IMR-90 (cell line): Measurements from ENCODE around the gene JPH3. TPM values are rescaled to one million over a fixed set of nuclear protein-coding genes. Genes with fewer than 3 reads are reported as not detected.

Experiments used
- ATAC-seq: fragments of 200-7000 bp; cut with Tn5 transposase; 2 replicates; pipeline ENCODE4 v1.9.1; 2020; ENCODE audit warnings: low read depth, mild to moderate bottlenecking, moderate library complexity
- BruUV-seq: library from RNA; stranded (reverse); fragments of 400-500 nt; replicated peaks from 2 replicates; lab custom pipeline; 2021; lab: Mats Ljungman, UMichigan
- CTCF ChIA-PET: fragments of 300-600 bp; formaldehyde crosslinking; extraction: SDS; loops from one replicate; lab custom pipeline; 2021; ENCODE audit warnings: antibody characterized with exemption; lab: Yijun Ruan, JAX
- POLR2A ChIA-PET: fragments of 300-600 bp; sonication (Branson Sonifier 250); formaldehyde crosslinking; loops from one replicate; lab custom pipeline; 2022; ENCODE audit warnings: antibody characterized with exemption; ENCODE audit not compliant: unreplicated experiment; lab: Charles Lee
- DNase-seq: peaks from one replicate; pipeline ENCODE4 v3.0.0; 2013
- H2AFZ ChIP-seq: replicated peaks from 2 replicates; pipeline ENCODE3; 2013; ENCODE audit warnings: low read length, mild to moderate bottlenecking; ENCODE audit not compliant: poor library complexity
- H2AK5ac ChIP-seq: 2 replicates; pipeline ENCODE4 v1.6.1; 2013; ENCODE audit warnings: low read depth, low read length, inconsistent platforms
- H2AK9ac ChIP-seq: replicated peaks from 2 replicates; pipeline ENCODE3; 2013; ENCODE audit warnings: mild to moderate bottlenecking, low read depth, low read length, moderate library complexity; ENCODE audit not compliant: poor library complexity
- H2BK120ac ChIP-seq: 2 replicates; pipeline ENCODE4 v1.6.1; 2013; ENCODE audit warnings: low read depth, low read length, inconsistent platforms
- H2BK15ac ChIP-seq: 3 replicates; pipeline ENCODE4 v1.6.1; 2013; ENCODE audit warnings: low read depth, low read length, inconsistent platforms
- H2BK20ac ChIP-seq: 2 replicates; pipeline ENCODE4 v1.6.1; 2013; ENCODE audit warnings: low read depth, mild to moderate bottlenecking, inconsistent platforms, low read length, moderate library complexity
- H2BK5ac ChIP-seq: 2 replicates; pipeline ENCODE4 v1.6.1; 2013; ENCODE audit warnings: mild to moderate bottlenecking, low read depth, low read length, inconsistent platforms; ENCODE audit not compliant: poor library complexity, severe bottlenecking
- H3K14ac ChIP-seq: replicated peaks from 2 replicates; pipeline ENCODE4 v1.6.1; 2013; ENCODE audit warnings: low read depth, low read length, inconsistent platforms
- H3K18ac ChIP-seq: 2 replicates; pipeline ENCODE4 v1.6.1; 2013; ENCODE audit warnings: low read depth, low read length, control low read depth
- H3K23ac ChIP-seq: 2 replicates; pipeline ENCODE4 v1.6.1; 2013; ENCODE audit warnings: low read depth, low read length, inconsistent platforms
- H3K27ac ChIP-seq: 2 replicates; pipeline ENCODE4 v1.5.1; 2013; ENCODE audit warnings: mild to moderate bottlenecking, control low read depth, low read length; ENCODE audit not compliant: insufficient read depth
- H3K27me3 ChIP-seq: 2 replicates; pipeline ENCODE4 v1.6.1; 2013; ENCODE audit warnings: low read length; ENCODE audit not compliant: control insufficient read depth, insufficient read depth
- H3K36me3 ChIP-seq: 2 replicates; pipeline ENCODE4 v1.6.1; 2013; ENCODE audit warnings: low read length, mixed read lengths; ENCODE audit not compliant: control insufficient read depth, insufficient read depth
- H3K4ac ChIP-seq: 2 replicates; pipeline ENCODE4 v1.6.1; 2013; ENCODE audit warnings: low read depth, low read length, inconsistent platforms
- H3K4me1 ChIP-seq: 2 replicates; pipeline ENCODE4 v1.6.1; 2013; ENCODE audit warnings: low read length, mixed read lengths; ENCODE audit not compliant: control insufficient read depth, insufficient read depth
- H3K4me2 ChIP-seq: 2 replicates; pipeline ENCODE4 v1.6.1; 2013; ENCODE audit warnings: low read depth, mild to moderate bottlenecking, control low read depth, low read length, moderate library complexity
- H3K4me3 ChIP-seq: 2 replicates; pipeline ENCODE4 v1.5.1; 2013; ENCODE audit warnings: low read depth, mild to moderate bottlenecking, control low read depth, low read length, moderate library complexity; ENCODE audit not compliant: insufficient read depth
- H3K56ac ChIP-seq: 2 replicates; pipeline ENCODE4 v1.6.1; 2013; ENCODE audit warnings: low read length, inconsistent platforms; ENCODE audit not compliant: insufficient read depth; ENCODE audit errors: extremely low read depth
- H3K79me1 ChIP-seq, 2 experiments: 2 replicates each; pipeline ENCODE4 v1.6.1; 2013; ENCODE audit warnings: low read length in 2 of 2, inconsistent platforms in 1 of 2, low read depth in 1 of 2
- H3K9ac ChIP-seq: 2 replicates; pipeline ENCODE4 v1.6.1; 2013; ENCODE audit warnings: low read depth, low read length, control low read depth
- H3K9me1 ChIP-seq: 2 replicates; pipeline ENCODE4 v1.6.1; 2013; ENCODE audit warnings: low read length, inconsistent platforms; ENCODE audit not compliant: insufficient read depth
- H3K9me3 ChIP-seq: 2 replicates; pipeline ENCODE4 v1.6.1; 2013; ENCODE audit warnings: low read length; ENCODE audit not compliant: control insufficient read depth, insufficient read depth
- H4K20me1 ChIP-seq: 2 replicates; pipeline ENCODE4 v1.6.1; 2013; ENCODE audit warnings: low read length, inconsistent platforms; ENCODE audit not compliant: insufficient read depth
- H4K5ac ChIP-seq: 2 replicates; pipeline ENCODE4 v1.6.1; 2013; ENCODE audit warnings: mild to moderate bottlenecking, low read depth, low read length, control low read depth
- H4K8ac ChIP-seq, 2 experiments: 2 replicates each; pipeline ENCODE4 v1.6.1; 2013; ENCODE audit warnings: low read depth in 2 of 2, low read length in 2 of 2, control low read depth in 1 of 2, inconsistent platforms in 1 of 2
- H4K91ac ChIP-seq: 2 replicates; pipeline ENCODE4 v1.6.1; 2013; ENCODE audit warnings: low read depth, low read length, inconsistent platforms; ENCODE audit not compliant: insufficient read depth
- CHD1 ChIP-seq: IDR thresholded peaks from 2 replicates; pipeline ENCODE4 v1.6.1; 2012; ENCODE audit warnings: low read depth, low read length, improper control_type of control experiment
- FOS ChIP-seq: fragments of 150-350 bp; IDR thresholded peaks from 2 replicates; pipeline ENCODE4 v1.6.1; 2016; ENCODE audit warnings: low read depth, low read length
- MAFK ChIP-seq: IDR thresholded peaks from 2 replicates; pipeline ENCODE4 v1.6.1; 2012; ENCODE audit warnings: low read depth, low read length, improper control_type of control experiment
- MAZ ChIP-seq: IDR thresholded peaks from 2 replicates; pipeline ENCODE4 v1.6.1; 2012; ENCODE audit warnings: low read depth, mild to moderate bottlenecking, low read length, improper control_type of control experiment, moderate library complexity, borderline replicate concordance
- MXI1 ChIP-seq: IDR thresholded peaks from 2 replicates; pipeline ENCODE4 v1.6.1; 2012; ENCODE audit warnings: low read depth, mild to moderate bottlenecking, low read length, moderate library complexity, borderline replicate concordance
- POLR2A ChIP-seq: IDR thresholded peaks from 2 replicates; pipeline ENCODE4 v1.6.1; 2012; ENCODE audit warnings: mild to moderate bottlenecking, low read depth, low read length
- RAD21 ChIP-seq: IDR thresholded peaks from 2 replicates; pipeline ENCODE4 v1.6.1; 2012; ENCODE audit warnings: low read length, improper control_type of control experiment
- WGBS, 2 experiments: methylation state at CpG; one replicate each; pipeline versions ENCODE4 v1.1.5 to v1.1.7; 2013; ENCODE audit warnings: missing lambda C conversion rate in 2 of 2; ENCODE audit not compliant: insufficient read length in 1 of 2; ENCODE audit errors: extremely low coverage in 2 of 2; 5-methylcytosine and 5-hydroxymethylcytosine counted together
- dilution Hi-C: fragments of 300-500 bp; cut with HindIII; formaldehyde crosslinking; loops from one replicate; pipeline ENCODE4 v1.14.3; 2018; ENCODE audit warnings: low sequenced_read_pairs; ENCODE audit not compliant: unreplicated experiment
- in situ Hi-C: fragments of 300-500 bp; cut with MboI; formaldehyde crosslinking; loops from 3 replicates; pipeline ENCODE4 v1.14.3; 2019; ENCODE audit warnings: low sequenced_read_pairs, inconsistent platforms, mixed read lengths
- intact Hi-C: fragments of 100-400 bp; cut with micrococcal nuclease; formaldehyde crosslinking; loops from 2 replicates; pipeline ENCODE4 v1.10.0; 2022
- polyA plus RNA-seq, 3 experiments: library from polyadenylated mRNA; depleted of rRNA; stranded (reverse); fragments of >200 nt; gene quantifications; 2 replicates each; pipeline ENCODE4 v1.2.3, GENCODE V29; 2012; ENCODE audit warnings: low replicate concordance in 1 of 3
- total RNA-seq: library from RNA; depleted of rRNA; stranded (reverse); fragments of >200 nt; gene quantifications from 2 replicates; pipeline ENCODE4 v1.2.3, GENCODE V29; 2012
- TF ChIP-seq, protein P1 (sequence below): conservative IDR thresholded peaks from 2 replicates; pipeline ENCODE4 v1.5.1; 2012; ENCODE audit warnings: mild to moderate bottlenecking, low read depth, low read length, improper control_type of control experiment

The JPH3 gene
- total and polyA plus RNA-seq, 2 of the 4 experiments (the other 2 are of a cell fraction), result 0.03 TPM; not detected in 1

DNA sequence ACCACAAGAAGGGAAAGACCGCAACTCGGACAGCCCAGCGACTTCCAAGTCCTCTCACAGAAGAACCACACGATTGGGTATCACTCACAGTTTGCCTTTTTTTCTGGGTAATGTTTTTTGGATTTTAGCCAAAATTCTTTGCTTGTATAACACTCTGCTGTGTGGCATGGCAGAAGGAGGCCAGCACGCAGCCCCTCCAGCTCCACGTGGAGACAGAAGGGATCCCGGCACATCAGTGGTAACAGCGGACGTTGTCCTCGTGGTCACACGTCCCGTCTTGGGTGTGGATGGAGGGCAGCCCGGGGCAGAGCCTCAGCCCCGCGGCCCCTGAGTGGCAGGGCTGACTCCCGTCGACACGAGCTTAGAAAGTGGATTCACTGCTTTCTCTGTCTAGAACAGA, 94.4 kb downstream of the JPH3 start:
- Histone ChIP-seq H2BK15ac (no peak overlapping the region), H3K56ac (no peak overlapping the region), H3K4ac (no peak overlapping the region), H2BK120ac (no peak overlapping the region), H4K20me1 (peaks cover 3% of the 10 kb centered on the region), H3K9me3 (no peaks in the 10 kb centered on the region), H3K4me1 (no peaks in the 10 kb centered on the region), H3K4me2 (no peak overlapping the region), H2AK9ac (no peak overlapping the region), H2BK5ac (no peak overlapping the region), H3K27ac (no peak overlapping the region), H3K9me1 (no peaks in the 10 kb centered on the region), H3K4me3 (no peak overlapping the region), H2AFZ (no peak overlapping the region), H4K5ac (no peak overlapping the region), H3K79me1 (no peaks in the 10 kb centered on the region), H2BK20ac (no peak overlapping the region), H3K18ac (no peak overlapping the region), H3K36me3 (peaks cover 8% of the 10 kb centered on the region; the same call in 1 of the 2 replicates), H2AK5ac (no peak overlapping the region), H4K91ac (no peak overlapping the region), H3K27me3 (no peaks in the 10 kb centered on the region), H4K8ac (no peak overlapping the region), H3K14ac (no peak overlapping the region), H3K9ac (no peak overlapping the region), H3K23ac (no peak overlapping the region)
- POLR2A ChIA-PET, result no interaction called here
- in situ Hi-C loops (no loop called here), dilution Hi-C loops (no loop called here), intact Hi-C loops (no loop called here)
- TF ChIP-seq MAFK (no peak), RAD21 (no peak), CHD1 (no peak), MXI1 (no peak), POLR2A (no peak), FOS (no peak), MAZ (no peak)
- TF ChIP-seq, protein P1, sequence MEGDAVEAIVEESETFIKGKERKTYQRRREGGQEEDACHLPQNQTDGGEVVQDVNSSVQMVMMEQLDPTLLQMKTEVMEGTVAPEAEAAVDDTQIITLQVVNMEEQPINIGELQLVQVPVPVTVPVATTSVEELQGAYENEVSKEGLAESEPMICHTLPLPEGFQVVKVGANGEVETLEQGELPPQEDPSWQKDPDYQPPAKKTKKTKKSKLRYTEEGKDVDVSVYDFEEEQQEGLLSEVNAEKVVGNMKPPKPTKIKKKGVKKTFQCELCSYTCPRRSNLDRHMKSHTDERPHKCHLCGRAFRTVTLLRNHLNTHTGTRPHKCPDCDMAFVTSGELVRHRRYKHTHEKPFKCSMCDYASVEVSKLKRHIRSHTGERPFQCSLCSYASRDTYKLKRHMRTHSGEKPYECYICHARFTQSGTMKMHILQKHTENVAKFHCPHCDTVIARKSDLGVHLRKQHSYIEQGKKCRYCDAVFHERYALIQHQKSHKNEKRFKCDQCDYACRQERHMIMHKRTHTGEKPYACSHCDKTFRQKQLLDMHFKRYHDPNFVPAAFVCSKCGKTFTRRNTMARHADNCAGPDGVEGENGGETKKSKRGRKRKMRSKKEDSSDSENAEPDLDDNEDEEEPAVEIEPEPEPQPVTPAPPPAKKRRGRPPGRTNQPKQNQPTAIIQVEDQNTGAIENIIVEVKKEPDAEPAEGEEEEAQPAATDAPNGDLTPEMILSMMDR, result no peak
- WGBS, 2 experiments, result 40% methylated on average over 5 of the region's 18 CpGs; no CpG with 5 or more reads in 1 of the 2 experiments
- DNase-seq (no peak), ATAC-seq (no peak)
- BruUV-seq, result no TSS peak
- CTCF ChIA-PET, result no interaction called here
